AG08396 (cell line): ENCODE results near the gene CD52.
A peak's percentile ranks its signal among the peaks of the same experiment; 100 is the strongest.

Experiments
- DNase-seq: peaks from one replicate; pipeline ENCODE4 v3.0.0; 2012; ENCODE audit warnings: low spot score, mixed read lengths

The CD52 gene

GRCh38 chr1:26357121-26357602 is 39.4 kb downstream of the CD52 start:
- no peak for DNase-seq

GRCh38 chr1:26358411-26359384 is 40.9 kb downstream of the CD52 start:
- no peak for DNase-seq

DNA sequence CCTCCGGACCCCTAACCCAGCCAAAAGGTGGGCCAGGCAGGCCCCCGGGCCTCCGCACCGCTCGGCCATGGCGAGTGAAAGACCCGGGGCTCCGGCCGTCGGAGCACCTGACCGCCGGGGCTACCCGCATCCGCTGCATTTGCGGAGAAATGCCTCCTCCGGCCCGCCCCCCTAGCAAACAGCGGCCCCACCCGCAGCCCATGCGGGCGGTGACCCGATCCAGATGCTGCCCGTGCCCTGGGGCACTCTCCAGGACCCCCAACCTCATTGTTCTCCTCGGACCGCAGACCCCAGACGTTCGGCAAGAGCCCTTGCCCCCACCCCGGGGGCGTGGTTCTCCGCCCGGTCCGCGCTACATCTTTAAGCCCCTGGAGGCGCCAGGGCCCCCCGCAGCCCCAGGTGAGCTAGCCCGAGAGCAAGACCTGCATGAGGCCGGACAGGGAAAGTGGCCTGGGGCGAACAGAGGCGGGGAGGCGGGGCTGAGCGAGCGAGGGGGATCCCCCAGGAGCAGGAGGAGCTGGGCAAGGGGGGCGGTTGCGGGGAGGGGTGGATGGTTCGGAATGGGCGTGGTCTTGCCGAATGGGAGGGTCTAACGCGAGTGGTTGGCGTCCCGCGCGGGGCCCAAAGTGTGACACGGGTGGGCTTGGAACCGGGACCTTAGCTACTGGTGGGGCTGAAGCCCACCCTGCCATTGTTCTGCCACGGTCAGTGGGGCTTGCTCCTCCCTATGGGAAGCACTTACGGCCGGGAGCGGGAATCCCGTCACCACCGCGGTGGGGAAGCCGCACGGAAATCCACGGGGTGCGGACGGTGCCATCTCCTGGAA is 42.4 kb downstream of the CD52 start:
- no peak for DNase-seq

- no peak for DNase-seq
Measured at GRCh38 chr1:26360807-26361604, 43.2 kb downstream of the CD52 start.

GRCh38 chr1:26361605-26362122 is 43.9 kb downstream of the CD52 start:
- no peak for DNase-seq

- DNase-seq: no peak
Measured at GRCh38 chr1:26362331-26362730, 44.6 kb downstream of the CD52 start.

- DNase-seq: peak; percentile 84
Measured at GRCh38 chr1:26363549-26364448, 46.0 kb downstream of the CD52 start.

DNA sequence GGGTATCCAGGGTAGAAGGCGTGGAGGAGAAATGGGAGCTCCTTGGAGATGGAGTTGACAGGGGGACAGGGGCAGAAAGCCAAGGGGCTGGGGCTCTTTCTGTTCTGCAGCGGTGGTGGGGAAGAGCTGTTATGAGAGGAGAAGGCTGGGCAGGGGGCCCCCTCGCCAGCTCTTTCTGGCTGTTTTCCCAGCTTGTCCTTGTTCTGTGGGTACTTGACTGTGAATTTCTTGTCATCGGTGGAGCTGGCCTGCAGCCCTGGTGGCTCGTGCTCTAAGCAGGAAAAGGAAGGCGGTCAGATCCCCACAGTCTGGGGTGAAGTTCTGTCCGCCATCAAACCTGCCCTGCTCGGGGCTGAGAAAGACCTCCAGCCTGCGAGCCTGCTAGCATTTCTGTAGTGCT is 47.2 kb downstream of the CD52 start:
- DNase-seq: no peak

DNA sequence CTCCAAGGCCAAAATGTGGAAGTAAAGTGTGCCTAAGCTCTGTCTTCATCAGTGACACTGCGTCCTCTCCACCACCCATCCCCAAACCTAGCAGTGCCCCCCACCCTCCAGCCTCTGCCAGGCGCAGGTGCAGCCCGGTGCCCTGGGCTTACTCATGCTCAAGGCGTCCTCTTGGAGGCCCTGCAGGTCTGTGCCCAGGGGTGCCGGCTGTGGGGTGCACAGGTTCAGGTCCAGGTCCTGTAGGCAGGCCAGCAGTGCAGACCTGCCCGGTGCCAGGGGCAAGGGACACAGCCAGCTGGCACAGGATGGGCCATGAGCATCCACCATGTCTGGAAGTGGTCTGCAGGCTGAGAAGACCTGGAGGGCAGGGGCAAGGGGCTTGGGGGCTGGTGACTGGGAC is 49.7 kb downstream of the CD52 start:
- no peak for DNase-seq

DNA sequence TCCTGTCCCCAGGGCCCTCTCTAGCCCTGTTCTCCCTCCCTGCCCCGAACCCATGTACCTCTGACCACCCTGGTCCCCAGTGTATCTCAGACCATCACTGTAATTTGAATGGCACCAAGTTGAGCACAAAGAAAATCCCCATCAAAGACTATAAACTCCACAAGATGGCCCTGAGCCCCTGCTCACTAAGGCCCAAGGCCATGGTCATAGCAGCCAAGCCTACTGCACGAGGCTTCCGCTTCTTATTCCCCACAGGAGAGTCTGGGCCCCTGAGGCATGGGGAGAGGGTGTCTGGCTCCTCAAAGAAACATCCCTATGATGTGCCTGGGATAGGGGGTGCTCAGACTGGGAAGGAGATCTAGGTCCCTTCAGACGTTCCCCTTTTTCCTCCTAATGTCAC is 50.2 kb downstream of the CD52 start:
- no peak for DNase-seq

DNA sequence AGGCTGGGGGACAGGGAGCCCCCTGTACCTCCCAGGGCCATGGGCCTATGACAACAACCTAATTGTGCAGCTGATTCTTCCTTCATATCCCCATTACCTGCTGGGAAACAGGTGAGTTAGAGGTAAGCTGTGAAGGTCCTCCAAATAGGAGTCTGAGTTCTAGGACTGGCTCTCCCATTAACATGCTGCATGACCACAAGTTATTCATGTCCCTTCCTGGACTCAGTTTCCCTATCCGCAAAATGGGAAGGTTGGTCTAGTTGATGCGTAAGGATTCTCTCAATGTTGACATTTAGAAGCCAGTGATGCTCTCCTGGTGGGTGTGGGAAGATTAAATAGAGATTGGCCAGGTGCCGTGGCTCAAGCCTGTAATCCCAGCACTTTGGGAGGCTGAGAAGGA is 50.7 kb downstream of the CD52 start:
- no peak for DNase-seq
